H1 (cell line): ENCODE results near the gene ACADVL. TPM values are rescaled to one million over a fixed set of nuclear protein-coding genes. Genes with fewer than 3 reads are reported as not detected.

Experiments
- ATF2 ChIP-seq: IDR thresholded peaks from 2 replicates; pipeline ENCODE4 v1.6.1; 2012; ENCODE audit warnings: low read length, inconsistent platforms
- CHD1 ChIP-seq: IDR thresholded peaks from 2 replicates; pipeline ENCODE4 v1.6.1; 2012; ENCODE audit warnings: low read depth, low read length, improper control_type of control experiment
- CHD7 ChIP-seq: fragments of 300-600 bp; sonication (generic); IDR thresholded peaks from 2 replicates; pipeline ENCODE4 v1.7.1; 2012; ENCODE audit warnings: low read length, moderate library complexity, mild to moderate bottlenecking, inconsistent platforms; ENCODE audit not compliant: insufficient replicate concordance
- EGR1 ChIP-seq: IDR thresholded peaks from 2 replicates; pipeline ENCODE4 v1.6.1; 2011; ENCODE audit warnings: low read depth, low read length, borderline replicate concordance
- FOSL1 ChIP-seq: IDR thresholded peaks from 2 replicates; pipeline ENCODE4 v1.6.1; 2011; ENCODE audit warnings: mild to moderate bottlenecking, low read depth, low read length, moderate library complexity; ENCODE audit not compliant: insufficient read depth
- MAFK ChIP-seq: IDR thresholded peaks from 2 replicates; pipeline ENCODE4 v1.6.1; 2012; ENCODE audit warnings: low read depth, mild to moderate bottlenecking, improper control_type of control experiment, low read length
- POLR2A ChIP-seq, 2 experiments: IDR thresholded peaks; 1 replicate in 1 of 2; 2 replicates in 1 of 2; pipeline ENCODE4 v1.6.1; 2011; ENCODE audit warnings: low read depth in 2 of 2, low read length in 2 of 2, mild to moderate bottlenecking in 2 of 2; ENCODE audit errors: control extremely low read depth in 1 of 2
- POLR2AphosphoS5 ChIP-seq: IDR thresholded peaks from 2 replicates; pipeline ENCODE4 v1.6.1; 2011; ENCODE audit warnings: low read depth, low read length
- RBBP5 ChIP-seq: IDR thresholded peaks from 2 replicates; pipeline ENCODE4 v1.7.1; 2012; ENCODE audit warnings: low read depth, mild to moderate bottlenecking, inconsistent platforms, low read length, moderate library complexity, borderline replicate concordance
- SRF ChIP-seq: IDR thresholded peaks from 2 replicates; pipeline ENCODE4 v1.6.1; 2011; ENCODE audit warnings: mild to moderate bottlenecking, low read depth, low read length, moderate library complexity
- TEAD4 ChIP-seq: IDR thresholded peaks from 2 replicates; pipeline ENCODE4 v1.6.1; 2012; ENCODE audit warnings: low read depth, low read length, inconsistent platforms, mixed read lengths
- polyA plus RNA-seq, 7 experiments: library from polyadenylated mRNA; depleted of rRNA in 3 of 7; stranded (reverse) in 5 of 7; unstranded in 2 of 7; fragments of >200 nt in 5 of 7; fragments of 200-250 nt in 2 of 7; gene quantifications; 1 replicate in 5 of 7; 2 replicates in 1 of 7; 4 replicates in 1 of 7; pipeline versions ENCODE4 v1.2.1 to v1.2.3, GENCODE V29; 2011 to 2013; ENCODE audit warnings: missing spikeins in 2 of 7, mixed read lengths in 2 of 7
- total RNA-seq: library from RNA; stranded (reverse); fragmentation: NEBNext Ultra II Directional; extraction: Animal tissue kit (Norgen Biotek cat#: 25700); gene quantifications from 2 replicates; pipeline ENCODE4 v1.2.1, GENCODE V29; 2021

The ACADVL gene
- total and polyA plus RNA-seq, 2 of the 8 experiments (the other 6 are each of a cell fraction or from before 2014, with no cell fraction given), result 181 to 231 TPM

GRCh38 chr17:7203391-7203790, 16.3 kb upstream of the ACADVL start (continued):
- TF ChIP-seq CHD7 (no peak), MAFK (no peak), POLR2AphosphoS5 (no peak), RBBP5 (no peak), SRF (no peak), TEAD4 (no peak), CHD1 (no peak), FOSL1 (no peak), ATF2 (no peak), POLR2A (IDR thresholded peaks at IDR 0.05; ENCODE audit: control extremely low read depth in 1 of 2, low read depth in 2 of 2, low read length in 2 of 2) (no peak), EGR1 (no peak)
